HG03045 (cell line): ENCODE data around the gene HSPA14.
"Not testable (repeated sequence)": the region's sequence is repeated elsewhere in the genome, so short reads cannot be mapped to it uniquely, and the experiment has no call there.

Source experiments
- ATAC-seq: cut with Tn5 transposase; IDR thresholded peaks from one replicate; pipeline ENCODE4 v1.9.1; 2021; ENCODE audit warnings: mild to moderate bottlenecking, moderate library complexity; ENCODE audit not compliant: unreplicated experiment

Gene HSPA14, protein sequence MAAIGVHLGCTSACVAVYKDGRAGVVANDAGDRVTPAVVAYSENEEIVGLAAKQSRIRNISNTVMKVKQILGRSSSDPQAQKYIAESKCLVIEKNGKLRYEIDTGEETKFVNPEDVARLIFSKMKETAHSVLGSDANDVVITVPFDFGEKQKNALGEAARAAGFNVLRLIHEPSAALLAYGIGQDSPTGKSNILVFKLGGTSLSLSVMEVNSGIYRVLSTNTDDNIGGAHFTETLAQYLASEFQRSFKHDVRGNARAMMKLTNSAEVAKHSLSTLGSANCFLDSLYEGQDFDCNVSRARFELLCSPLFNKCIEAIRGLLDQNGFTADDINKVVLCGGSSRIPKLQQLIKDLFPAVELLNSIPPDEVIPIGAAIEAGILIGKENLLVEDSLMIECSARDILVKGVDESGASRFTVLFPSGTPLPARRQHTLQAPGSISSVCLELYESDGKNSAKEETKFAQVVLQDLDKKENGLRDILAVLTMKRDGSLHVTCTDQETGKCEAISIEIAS

GRCh38 chr10:14837757-14838581, at the start of gene HSPA14, which contains the start of the genes CDNF and MSANTD7:
TSS of gene HSPA14 (plus strand) at chr10:14838306. CDS start at chr10:14838403, 97 bp downstream.
TSS of gene CDNF (minus strand) at chr10:14838037. CDS start at chr10:14837946, 91 bp downstream.
TSS of gene MSANTD7 (plus strand) at chr10:14838306. CDS start at chr10:14842285, 3,979 bp downstream.
- peak; percentile 91 for ATAC-seq

DNA sequence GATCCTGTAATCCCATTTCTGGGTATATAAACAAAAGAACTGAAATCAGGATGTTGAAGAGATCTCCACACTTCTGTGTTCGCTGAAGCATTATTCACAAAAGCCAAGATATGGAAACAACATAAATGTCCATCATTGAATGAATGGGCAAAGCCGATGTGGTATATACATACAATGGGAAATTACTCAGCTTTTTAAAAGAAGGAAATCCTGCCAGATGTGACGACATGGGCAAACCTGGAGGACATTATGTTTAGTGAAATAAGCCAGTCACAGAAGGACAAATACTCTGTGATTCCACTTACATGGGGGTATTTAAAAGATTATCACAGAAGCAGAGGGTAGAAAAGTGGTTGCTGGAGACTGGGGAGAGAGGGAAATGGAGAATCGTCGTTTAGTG, 39.5 kb upstream of the HSPA14 start:
- ATAC-seq: no peak

DNA sequence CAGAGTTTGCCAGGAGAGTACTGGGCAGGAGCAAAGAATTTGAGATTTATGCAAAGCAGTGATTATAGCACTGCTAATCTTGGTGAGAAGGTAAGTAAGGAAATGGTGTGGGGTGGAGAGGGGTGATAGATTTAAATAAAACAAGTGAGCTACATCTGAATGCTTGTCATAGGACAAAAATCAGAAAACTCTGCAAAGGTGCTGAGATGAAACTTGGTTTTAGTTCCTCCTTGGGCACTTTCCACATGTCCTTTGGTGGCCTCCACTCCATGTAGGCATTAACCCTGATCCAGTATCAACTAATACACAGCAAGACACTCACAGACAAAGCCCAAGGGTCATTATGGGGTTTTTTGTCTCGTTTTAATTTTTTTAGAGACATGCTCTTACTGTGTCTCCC, 37.7 kb upstream of the HSPA14 start:
- no peak for ATAC-seq

GRCh38 chr10:14801723-14802122, 36.4 kb upstream of the HSPA14 start:
- no peak for ATAC-seq

DNA sequence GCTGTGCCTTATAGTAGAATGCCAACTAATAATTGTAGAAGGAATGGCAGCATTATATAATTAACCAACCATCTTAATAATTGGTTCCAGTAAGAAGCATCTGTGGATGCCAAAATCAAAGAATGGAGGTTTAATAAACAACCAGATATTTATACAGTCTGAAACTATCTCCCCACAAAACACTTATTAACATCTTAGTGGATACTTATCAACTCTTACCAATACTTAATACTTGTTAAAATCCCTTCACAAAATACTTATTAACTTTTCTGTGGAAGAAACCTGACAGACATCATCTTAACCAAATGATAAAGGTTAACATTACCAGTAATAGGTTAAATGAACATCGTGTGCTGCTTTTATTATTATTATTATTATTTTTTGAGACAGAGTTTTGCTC, 34.3 kb upstream of the HSPA14 start:
- ATAC-seq: no peak

- no peak for ATAC-seq
Measured at GRCh38 chr10:14806318-14806717, 31.8 kb upstream of the HSPA14 start.

GRCh38 chr10:14810969-14811953, 26.8 kb upstream of the HSPA14 start:
- no peak for ATAC-seq

- ATAC-seq: no peak
Measured at GRCh38 chr10:14812271-14812670, 25.8 kb upstream of the HSPA14 start.

DNA sequence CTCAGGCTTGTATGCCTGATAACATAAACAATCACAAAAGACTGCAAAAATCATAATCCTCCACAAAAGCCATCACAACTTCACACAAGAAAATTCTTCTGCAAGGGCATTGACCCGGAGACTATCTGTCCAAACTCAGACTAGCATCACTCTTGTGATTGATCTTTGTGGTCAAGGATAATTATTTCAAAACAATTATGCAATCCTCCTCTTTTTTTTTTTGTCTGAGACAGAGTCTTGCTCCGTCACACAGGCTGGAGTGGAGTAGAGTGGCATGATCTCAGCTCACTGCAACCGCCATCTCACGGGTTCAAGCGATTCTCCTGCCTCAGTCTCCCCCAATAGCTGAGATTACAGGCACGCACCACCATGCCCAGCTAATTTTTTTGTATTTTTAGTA, 22.4 kb upstream of the HSPA14 start:
- no peak for ATAC-seq

DNA sequence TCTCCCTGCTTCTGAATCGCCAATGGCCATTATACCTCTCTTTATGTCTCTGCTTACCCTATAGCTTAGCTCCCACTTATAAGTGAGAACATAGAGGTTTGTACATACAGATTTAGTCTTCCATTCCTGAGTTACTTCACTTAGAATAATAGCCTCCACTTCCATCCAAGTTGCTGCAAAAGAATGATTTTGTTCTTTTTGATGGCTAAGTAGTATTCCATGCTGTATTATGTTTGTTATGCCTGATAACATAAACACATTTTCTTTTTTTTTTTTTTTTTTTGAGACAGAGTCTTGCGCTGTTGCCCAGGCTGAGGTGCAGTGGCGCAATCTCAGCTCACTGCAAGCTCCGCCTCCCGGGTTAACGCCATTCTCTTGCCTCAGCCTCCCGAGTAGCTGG, 21.4 kb upstream of the HSPA14 start:
- ATAC-seq: not testable (repeated sequence)

DNA sequence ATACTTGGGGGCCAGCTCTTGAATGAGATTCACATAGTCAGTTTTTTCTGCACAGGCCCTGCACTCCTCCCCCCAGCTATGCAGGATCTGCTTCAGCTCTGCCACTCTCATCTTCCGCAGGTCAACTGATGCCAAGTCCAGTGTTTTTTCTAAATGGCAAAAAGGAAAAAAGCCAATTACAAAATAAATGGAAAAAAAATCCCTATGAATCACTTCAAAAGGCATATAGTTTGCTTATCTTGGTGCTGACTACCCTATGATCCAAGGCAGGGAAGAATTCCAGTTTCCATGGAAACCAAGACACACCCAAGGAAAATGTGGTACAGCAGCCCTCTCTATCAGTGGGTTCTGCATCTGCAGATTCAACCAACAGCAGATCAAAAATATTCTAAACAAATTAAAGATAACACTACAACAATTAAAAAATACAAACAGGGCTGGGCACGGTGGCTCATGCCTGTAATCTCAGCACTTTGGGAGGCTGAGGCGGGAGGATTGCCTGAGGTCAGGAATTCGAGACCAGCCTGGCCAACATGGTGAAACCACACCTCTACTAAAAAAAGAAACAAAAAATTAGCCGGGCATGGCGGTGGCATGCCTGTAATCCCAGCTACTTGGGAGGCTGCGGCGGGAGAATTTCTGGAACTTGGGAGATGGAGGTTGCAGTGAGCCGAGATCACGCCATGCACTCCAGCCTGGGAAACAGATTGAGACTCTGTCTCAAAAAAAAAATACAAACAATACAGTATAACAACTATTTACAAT, 17.9 kb upstream of the HSPA14 start:
- no peak for ATAC-seq

- ATAC-seq: no peak
Measured at GRCh38 chr10:14820775-14821154, 17.3 kb upstream of the HSPA14 start.

GRCh38 chr10:14821635-14822375, 16.3 kb upstream of the HSPA14 start:
- ATAC-seq: no peak

DNA sequence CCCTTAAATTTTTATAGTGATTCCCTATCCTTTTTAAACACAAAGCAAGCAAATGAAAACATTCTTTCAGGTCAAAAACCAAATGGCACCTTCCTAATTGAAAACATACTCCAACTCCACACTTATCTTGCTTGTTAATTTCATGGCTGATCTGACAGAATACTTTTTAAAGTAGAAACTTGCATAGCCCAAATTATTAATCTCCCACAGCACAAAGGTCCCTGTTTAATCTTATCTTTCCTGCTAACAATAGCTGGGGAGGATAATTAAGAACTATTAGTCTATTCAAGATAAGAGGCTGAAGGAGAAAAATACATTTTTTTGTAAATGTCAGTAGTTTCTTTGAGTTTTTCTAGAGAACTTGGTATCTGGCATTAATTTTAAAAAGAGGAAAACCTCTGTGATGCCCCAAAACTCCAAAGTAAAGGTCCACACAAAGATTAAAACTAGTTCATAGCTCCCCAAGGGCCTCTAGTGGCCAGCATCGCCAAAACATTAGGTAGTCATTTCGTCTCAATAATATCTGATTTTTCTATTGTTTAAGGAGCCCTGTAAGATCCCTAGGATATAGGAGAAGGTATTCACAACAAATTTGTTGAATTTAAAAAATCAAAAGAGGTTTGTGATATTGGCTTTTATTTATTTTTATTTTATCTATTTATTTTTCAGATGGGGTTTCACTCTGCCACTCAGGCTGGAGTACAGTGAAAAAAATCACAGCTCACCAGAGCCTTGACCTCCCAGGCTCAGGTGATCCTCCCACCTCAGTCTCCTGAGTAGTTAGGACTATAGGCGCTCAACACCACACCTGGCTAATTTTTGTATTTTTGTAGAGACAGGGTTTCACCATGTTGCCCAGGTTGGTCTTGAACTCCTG, 15.0 kb upstream of the HSPA14 start:
- no peak for ATAC-seq

DNA sequence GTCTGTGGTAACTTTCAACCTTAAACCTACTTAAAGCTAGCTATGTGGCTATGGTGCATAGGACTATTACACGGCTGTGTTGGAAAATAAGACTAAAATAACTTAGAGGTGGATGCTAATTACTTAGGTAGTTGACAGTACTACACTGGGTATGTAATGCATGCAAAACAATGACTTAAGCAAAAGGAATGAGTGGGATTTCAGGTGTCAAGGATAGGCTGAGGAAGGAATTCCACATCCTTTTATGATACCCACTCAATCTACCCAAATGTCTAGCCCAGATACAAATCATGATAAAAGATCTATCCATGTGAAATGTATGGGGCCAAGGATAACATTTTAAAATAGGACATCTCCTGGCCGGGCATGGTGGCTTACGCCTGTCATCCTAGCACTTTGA, 14.1 kb upstream of the HSPA14 start:
- ATAC-seq: no peak

DNA sequence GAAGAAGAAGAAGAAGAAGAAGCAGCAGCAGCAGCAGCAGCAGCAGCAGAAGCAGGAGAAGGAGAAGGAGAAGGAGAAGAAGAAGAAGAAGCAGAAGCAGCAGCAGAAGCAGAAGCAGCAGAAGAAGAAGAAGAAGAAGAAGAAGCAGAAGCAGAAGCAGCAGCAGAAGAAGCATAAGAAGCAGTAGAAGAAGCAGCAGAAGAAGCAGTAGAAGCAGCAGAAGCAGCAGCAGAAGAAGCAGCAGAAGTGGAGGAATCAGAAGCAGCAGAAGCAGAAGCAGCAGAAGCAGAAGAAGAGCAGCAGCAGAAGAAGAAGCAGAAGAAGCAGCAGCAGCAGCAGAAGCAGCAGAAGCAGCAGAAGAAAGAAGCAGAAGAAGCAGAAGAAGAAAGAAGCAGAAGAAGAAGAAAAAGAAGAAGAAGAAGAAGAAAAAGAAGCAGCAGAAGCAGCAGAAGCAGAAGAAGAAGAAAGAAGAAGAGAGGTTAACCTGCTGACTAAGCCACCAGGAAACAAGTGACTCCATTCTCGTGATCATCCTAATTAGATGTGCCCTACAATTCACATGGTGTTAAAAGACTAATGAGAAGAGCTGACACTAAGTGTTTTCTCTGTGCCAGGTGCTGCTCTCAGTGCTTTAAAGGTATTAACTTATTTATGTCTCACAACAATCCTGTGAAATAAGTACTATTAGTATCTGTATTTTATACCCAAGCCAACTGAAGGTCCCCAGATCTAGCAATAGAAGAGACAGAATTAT, 11.9 kb upstream of the HSPA14 start:
- no peak for ATAC-seq

DNA sequence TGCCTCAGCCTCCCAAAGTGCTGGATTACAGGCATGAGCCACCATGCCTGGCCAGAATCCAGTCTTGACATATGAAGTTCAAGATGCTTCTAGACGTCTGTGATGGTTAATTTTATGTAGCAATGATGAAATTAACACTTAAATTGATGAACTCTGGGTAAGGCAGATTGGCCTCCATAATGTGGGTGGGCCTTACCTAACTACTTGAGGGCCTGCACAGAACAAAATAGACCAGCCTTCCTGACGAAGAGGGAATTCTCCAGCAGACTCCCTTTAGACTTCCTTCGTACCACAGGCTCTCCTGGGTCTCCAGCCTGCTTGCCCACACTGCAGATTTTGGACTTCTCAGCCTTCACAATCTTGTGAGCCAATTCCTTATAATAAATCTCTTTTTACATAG, 5.0 kb upstream of the HSPA14 start:
- ATAC-seq: no peak
